Stimulated activated CD4-positive, alpha-beta T cell treated with anti-CD3 and anti-CD28 coated beads, Interleukin-2, amount 100 ng/mL, for 4 hours (primary cell): ENCODE data around the gene METTL8.
"Not testable (repeated sequence)": the region's sequence is repeated elsewhere in the genome, so short reads cannot be mapped to it uniquely, and the experiment has no call there.

Experiments
- DNase-seq: peaks from one replicate; pipeline ENCODE4 v3.0.0-alpha.2; 2020; ENCODE audit warnings: low read depth

METTL8 gene

GRCh38 chr2:171399292-171399691 is 34.5 kb downstream of the METTL8 start:
- no peak for DNase-seq

- DNase-seq: no peak
These were observed 39.5 kb downstream of the METTL8 start for GRCh38 chr2:171394164-171394740.

DNA sequence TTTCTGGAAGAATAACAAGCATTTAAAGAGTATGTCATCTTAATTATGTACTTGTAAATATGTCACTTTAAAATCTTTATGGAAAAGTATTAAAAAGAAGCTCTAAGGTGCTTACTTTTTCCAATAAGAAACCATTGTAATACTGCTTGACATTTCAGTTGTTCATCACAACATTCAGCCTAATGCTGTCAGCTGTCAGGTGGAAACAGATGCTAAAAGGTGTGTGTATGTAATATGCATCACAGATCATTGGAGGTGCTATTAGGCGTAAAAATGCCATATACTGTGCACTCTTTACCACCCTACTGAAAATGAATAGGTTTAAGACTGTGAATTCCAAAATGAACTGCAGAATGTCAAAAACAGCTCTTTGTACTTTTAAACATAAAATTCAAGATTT is 40.3 kb downstream of the METTL8 start:
- no peak for DNase-seq

GRCh38 chr2:171391532-171391931 is 42.3 kb downstream of the METTL8 start:
- no peak for DNase-seq

DNA sequence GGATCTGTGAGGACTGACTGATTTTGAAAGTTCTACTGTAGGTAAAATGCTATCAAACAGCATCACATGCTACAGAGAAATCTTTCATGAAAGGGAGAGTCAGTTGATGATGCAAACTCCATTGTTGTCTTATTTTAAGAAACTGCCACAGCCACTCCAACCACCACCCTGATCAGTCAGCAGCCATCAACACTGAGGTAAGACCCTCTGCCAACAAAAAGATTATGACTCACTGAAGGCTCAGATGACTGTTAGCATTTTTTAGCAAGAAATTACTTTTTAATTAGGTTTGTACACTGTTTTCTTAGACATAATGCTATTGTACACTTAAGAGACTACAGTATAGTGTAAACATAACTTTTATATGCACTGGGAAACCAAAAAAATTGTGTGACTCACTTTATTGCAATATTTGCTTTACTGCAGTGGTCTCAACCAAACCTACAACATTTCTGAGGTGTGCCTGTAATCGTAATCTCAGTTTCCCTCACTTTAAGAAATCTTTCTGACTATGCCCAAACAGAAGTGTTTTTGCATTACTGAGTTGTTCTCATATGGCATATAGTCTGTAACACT is 42.8 kb downstream of the METTL8 start:
- no peak for DNase-seq

DNA sequence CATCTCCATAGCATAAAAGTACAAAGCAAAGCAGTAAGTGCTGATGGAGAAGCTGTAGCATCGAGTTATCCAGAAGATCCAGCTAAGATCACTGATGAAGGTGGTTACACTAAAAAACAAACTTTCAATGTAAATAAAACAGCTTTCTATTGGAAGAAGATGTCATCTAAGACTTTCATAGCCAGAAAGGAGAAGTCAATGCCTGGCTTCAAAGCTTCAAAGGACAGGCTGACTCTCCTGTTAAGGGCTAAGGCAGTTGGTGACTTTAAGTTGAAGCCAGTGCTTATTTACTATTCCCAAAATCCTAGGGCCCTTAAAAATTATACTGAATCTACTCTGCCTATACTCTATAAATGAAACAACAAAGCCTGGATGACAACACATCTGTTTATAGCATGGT is 44.0 kb downstream of the METTL8 start:
- no peak for DNase-seq

- DNase-seq: no peak
These were observed 44.5 kb downstream of the METTL8 start for GRCh38 chr2:171389325-171389724.

- no peak for DNase-seq
These were observed 46.7 kb downstream of the METTL8 start for GRCh38 chr2:171387052-171387451.

DNA sequence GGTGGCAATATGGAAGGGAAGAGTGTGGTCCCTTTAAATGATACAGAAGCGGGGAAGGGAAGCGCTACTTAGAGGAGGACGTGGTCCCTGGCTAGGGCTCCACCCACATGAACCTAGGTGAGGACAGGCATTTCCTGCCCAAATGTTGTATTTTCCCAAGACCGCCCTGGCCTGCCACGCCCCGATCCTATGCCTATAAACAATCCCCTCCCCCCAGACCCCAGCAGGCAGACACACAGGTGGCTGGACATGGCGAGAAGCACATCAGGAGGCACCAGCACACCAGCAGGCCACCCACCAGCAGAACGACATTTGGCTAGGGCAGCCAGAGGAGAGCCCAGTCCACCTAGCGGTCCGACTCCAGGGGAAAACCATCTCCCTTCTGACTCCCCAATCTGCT is 47.2 kb downstream of the METTL8 start:
- no peak for DNase-seq

GRCh38 chr2:171383134-171383533 is 50.7 kb downstream of the METTL8 start:
- DNase-seq: no peak

DNA sequence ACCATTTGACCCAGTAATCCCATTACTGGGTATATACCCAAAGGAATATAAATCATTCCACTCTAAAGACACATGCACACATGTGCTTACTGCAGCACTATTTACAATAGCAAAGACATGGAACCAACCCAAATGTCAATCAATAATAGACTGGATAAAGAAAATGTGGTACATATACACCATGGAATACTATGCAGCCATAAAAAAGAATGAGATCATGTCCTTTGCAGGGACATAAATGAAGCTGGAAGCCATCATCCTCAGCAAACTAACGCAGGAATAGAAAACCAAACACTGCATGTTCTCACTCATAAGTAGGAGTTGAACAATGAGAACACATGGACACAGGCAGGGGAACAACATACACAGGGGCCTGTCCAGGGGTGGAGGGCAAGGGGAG is 51.6 kb downstream of the METTL8 start:
- DNase-seq: not testable (repeated sequence)

DNA sequence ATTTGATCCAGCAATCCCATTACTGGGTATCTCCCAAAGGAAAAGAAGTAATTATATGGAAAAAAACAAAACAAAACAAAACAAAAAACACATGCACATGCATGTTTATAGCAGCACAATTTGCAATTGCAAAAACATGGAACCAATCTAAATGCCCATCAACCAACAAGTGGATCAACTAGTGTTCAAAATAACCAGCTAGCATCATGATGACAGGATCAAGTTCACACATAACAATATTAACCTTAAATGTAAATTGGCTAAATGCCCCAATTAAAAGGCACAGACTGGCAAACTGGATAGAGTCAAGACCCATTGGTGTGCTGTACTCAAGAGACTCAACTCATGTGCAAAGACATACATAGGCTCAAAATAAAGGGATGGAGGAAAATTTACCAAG is 55.9 kb downstream of the METTL8 start:
- DNase-seq: not testable (repeated sequence)

- no peak for DNase-seq
These were observed 66.1 kb downstream of the METTL8 start for GRCh38 chr2:171367692-171368091.

GRCh38 chr2:171365778-171366177 is 68.0 kb downstream of the METTL8 start:
- no peak for DNase-seq

DNA sequence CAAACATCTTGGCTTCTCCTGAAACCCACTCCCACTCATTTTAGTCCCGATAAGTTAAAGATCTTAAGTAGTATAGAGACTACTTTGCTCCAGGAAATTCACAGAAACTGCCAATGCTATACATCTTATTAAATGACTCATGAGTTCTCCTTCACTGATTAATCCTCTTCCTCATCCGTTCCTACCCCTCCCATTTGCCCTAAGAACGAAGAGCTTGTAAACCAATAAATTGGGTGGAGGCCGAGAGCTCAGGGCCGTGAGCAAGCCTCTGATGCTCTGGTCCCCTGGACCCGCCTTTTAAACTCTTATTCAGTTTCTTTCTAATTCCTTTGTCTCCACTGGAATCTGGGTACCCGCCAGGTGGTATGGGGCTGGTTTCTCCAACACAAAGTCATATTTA is 68.6 kb downstream of the METTL8 start:
- DNase-seq: no peak

DNA sequence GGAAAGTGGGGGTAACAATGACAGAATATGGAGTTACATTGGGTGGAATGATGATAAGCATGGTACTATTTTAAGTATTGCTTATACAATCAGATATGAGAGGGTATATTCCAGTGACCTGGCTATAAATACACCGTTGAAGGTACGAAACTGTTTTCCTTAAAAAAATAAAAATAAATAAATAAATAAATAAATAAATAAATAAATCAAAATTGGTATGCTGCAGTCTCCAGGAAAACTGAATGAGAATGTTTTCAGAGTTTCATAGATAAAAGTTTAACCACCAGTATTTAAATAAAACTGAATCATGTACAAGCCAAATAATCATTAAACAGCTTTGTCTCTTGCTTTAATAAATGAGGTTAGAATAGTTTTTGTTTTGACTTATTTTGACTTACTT is 71.4 kb downstream of the METTL8 start:
- no peak for DNase-seq

DNA sequence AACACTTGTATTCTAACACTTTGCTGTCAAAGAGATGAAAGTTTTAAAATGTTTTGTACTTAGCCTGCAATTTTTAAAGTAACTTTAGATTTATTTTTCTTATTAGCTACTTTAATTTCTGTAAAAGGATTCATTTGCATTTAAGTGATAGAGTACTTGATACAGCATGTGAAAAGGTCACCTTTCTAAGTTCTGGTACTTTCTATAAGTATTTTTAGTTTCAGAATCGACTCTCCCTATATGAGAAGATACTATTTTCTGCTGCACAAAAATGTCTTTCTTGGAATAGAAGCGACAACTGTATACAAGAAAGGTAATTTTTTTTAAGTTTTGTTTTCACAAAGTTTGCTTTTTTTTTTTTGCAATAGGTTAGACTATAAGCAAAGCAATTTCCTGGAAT is 72.9 kb downstream of the METTL8 start:
- no peak for DNase-seq

DNA sequence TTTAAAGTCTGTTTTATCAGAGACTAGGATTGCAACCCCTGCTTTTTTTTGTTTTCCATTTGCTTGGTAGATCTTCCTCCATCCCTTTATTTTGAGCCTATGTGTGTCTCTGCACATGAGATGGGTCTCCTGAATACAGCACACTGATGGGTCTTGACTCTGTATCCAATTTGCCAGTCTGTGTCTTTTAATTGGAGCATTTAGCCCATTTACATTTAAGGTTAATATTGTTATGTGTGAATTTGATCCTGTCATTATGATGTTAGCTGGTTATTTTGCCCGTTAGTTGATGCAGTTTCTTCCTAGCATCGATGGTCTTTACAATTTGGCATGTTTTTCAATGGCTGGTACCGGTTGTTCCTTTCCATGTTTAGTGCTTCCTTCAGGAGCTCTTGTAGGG is 80.0 kb downstream of the METTL8 start:
- DNase-seq: not testable (repeated sequence)

DNA sequence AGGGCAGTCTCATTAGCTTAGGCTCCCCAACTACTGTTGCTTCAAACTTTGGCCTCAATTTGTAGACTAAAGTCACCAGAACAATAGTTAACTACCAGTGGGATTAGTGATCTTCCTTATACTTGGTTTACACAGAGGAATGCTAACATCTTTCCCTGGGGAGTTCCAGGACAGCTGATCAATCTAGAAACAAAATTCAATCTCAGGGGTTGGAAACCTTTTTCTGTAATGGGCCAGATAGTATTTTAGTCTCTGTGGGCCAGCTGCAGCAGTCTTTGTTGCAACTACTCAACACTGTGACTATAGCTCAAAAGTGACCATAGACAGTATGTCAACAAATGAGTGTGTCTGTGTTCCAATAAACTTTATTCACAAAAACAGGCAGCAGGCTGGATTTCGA is 85.7 kb downstream of the METTL8 start:
- no peak for DNase-seq

DNA sequence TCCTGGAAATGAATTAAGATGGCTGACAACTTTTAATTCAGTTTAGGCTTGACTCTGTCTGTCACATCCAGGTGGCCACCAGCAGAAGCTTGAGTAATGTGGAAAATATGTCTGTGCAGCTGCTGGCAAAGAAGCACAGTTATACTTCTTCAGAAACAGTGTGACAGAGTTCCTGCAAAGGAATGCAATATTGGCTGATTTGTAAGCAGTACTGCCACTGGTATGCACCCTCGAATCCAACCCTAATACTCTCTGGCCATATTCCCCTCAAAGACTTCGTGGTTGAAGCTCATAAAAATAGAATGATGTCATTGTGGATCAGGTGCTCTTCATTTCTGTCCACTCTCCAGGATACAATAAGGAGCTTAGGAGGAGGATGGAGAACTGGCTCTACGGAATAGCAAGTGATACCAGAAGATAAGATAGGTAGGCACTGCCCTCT is 86.2 kb downstream of the METTL8 start:
- no peak for DNase-seq

GRCh38 chr2:171346723-171347557 is 86.8 kb downstream of the METTL8 start:
- DNase-seq: no peak

DNA sequence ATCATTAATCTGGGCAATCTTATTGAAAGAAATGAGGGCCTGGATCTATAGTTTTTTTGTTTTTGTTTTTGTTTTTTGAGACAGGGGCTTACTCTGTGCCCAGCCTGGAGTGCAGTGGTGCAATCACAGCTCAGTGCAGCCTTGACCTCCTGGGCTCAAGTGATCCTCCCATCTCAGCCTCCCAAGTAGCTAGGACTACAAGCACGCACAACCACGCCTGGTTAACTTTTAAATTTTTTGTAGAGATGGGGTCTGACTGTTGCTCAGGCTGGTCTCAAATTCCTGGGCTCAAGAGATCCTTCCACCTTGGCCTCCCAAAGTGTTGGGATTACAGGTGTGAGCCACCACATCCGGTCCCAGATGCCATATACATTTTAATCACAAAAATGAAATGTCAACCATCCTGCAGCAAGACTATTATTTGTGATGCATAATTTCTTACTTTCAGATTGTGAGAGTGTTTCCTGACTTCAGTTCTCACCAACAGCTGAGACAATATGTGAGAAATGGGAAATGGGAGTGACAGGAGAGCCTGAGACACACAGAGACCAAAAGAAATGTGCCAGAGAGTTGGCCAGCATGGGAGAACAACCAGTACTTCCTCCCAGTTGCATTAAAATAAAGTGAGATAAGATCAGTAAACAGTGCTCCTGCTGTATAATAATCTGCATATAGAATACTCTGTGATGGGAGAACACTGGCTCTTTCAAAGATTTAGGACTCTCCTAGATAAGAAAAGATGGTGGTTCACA is 87.6 kb downstream of the METTL8 start:
- no peak for DNase-seq

- DNase-seq: no peak
These were observed 89.6 kb downstream of the METTL8 start for GRCh38 chr2:171344182-171344581.
